H9 (cell line): ENCODE results near the gene ITK. TPM values are rescaled to one million over a fixed set of nuclear protein-coding genes. Genes with fewer than 3 reads are reported as not detected.

Experiments
- DNase-seq: peaks from one replicate; pipeline ENCODE4 v3.0.0-alpha.2; 2017
- H2AFZ ChIP-seq: one replicate; pipeline ENCODE4 v1.6.1; 2013; ENCODE audit warnings: mild to moderate bottlenecking, low read length, control low read depth, moderate library complexity
- H2AK5ac ChIP-seq: 2 replicates; pipeline ENCODE4 v1.6.1; 2013; ENCODE audit warnings: low read length, control low read depth, mixed read lengths; ENCODE audit not compliant: insufficient read length
- H2BK120ac ChIP-seq: one replicate; pipeline ENCODE4 v1.6.1; 2013; ENCODE audit warnings: low read depth, mild to moderate bottlenecking, low read length, control low read depth, inconsistent platforms; ENCODE audit not compliant: poor library complexity, severe bottlenecking
- H2BK12ac ChIP-seq: 2 replicates; pipeline ENCODE4 v1.6.1; 2013; ENCODE audit warnings: low read length, control low read depth, mixed read lengths, low read depth; ENCODE audit not compliant: insufficient read length
- H2BK15ac ChIP-seq: 2 replicates; pipeline ENCODE4 v1.6.1; 2013; ENCODE audit warnings: low read depth, low read length, control low read depth
- H2BK20ac ChIP-seq: one replicate; pipeline ENCODE4 v1.6.1; 2013; ENCODE audit warnings: low read depth, mild to moderate bottlenecking, low read length, control low read depth, inconsistent platforms; ENCODE audit not compliant: poor library complexity, severe bottlenecking
- H2BK5ac ChIP-seq: 2 replicates; pipeline ENCODE4 v1.6.1; 2013; ENCODE audit warnings: low read length, control low read depth, mixed read lengths; ENCODE audit not compliant: insufficient read length
- H3K14ac ChIP-seq: 2 replicates; pipeline ENCODE4 v1.6.1; 2013; ENCODE audit warnings: low read length, control low read depth; ENCODE audit not compliant: insufficient read depth
- H3K18ac ChIP-seq: 2 replicates; pipeline ENCODE4 v1.6.1; 2013; ENCODE audit warnings: low read depth, mild to moderate bottlenecking, mixed read lengths, low read length, control low read depth; ENCODE audit not compliant: insufficient read length
- H3K23ac ChIP-seq: 2 replicates; pipeline ENCODE4 v1.6.1; 2013; ENCODE audit warnings: low read length, control low read depth, mixed read lengths, low read depth; ENCODE audit not compliant: insufficient read length
- H3K23me2 ChIP-seq: 2 replicates; pipeline ENCODE4 v1.6.1; 2013; ENCODE audit warnings: low read depth, mild to moderate bottlenecking, mixed read lengths, low read length, control low read depth; ENCODE audit not compliant: insufficient read length, poor library complexity, severe bottlenecking
- H3K27ac ChIP-seq: 2 replicates; pipeline ENCODE4 v1.5.1; 2013; ENCODE audit warnings: low read length, control low read depth, mixed read lengths, low read depth; ENCODE audit not compliant: insufficient read length
- H3K27me3 ChIP-seq: 2 replicates; pipeline ENCODE4 v1.6.1; 2013; ENCODE audit warnings: low read length, control low read depth, inconsistent platforms; ENCODE audit not compliant: insufficient read depth
- H3K4ac ChIP-seq: 2 replicates; pipeline ENCODE4 v1.6.1; 2013; ENCODE audit warnings: low read depth, mild to moderate bottlenecking, control low read depth, inconsistent platforms, low read length, moderate library complexity
- H3K4me1 ChIP-seq: 2 replicates; pipeline ENCODE4 v1.6.1; 2013; ENCODE audit warnings: low read length, control low read depth, inconsistent platforms; ENCODE audit not compliant: insufficient read depth
- H3K4me2 ChIP-seq: 2 replicates; pipeline ENCODE4 v1.6.1; 2013; ENCODE audit warnings: low read length, control low read depth, mixed read lengths; ENCODE audit not compliant: insufficient read length, insufficient read depth
- H3K56ac ChIP-seq: 2 replicates; pipeline ENCODE4 v1.6.1; 2013; ENCODE audit warnings: low read depth, mild to moderate bottlenecking, mixed read lengths, low read length, control low read depth; ENCODE audit not compliant: insufficient read length
- H3K79me1 ChIP-seq: 2 replicates; pipeline ENCODE4 v1.6.1; 2013; ENCODE audit warnings: low read depth, mild to moderate bottlenecking, moderate library complexity, low read length, control low read depth, inconsistent platforms; ENCODE audit not compliant: insufficient read depth, poor library complexity, severe bottlenecking
- H3K79me2 ChIP-seq: 2 replicates; pipeline ENCODE4 v1.6.1; 2013; ENCODE audit warnings: low read length, control low read depth, inconsistent platforms; ENCODE audit not compliant: insufficient read depth
- H3K9ac ChIP-seq: 2 replicates; pipeline ENCODE4 v1.6.1; 2013; ENCODE audit warnings: low read length, control low read depth, mixed read lengths; ENCODE audit not compliant: insufficient read length; ENCODE audit errors: extremely low read depth
- H3K9me3 ChIP-seq: one replicate; pipeline ENCODE4 v1.6.1; 2013; ENCODE audit warnings: low read depth, low read length, inconsistent platforms; ENCODE audit not compliant: control insufficient read depth
- H3T11ph ChIP-seq: one replicate; pipeline ENCODE4 v1.6.1; 2013; ENCODE audit warnings: mild to moderate bottlenecking, low read length, control low read depth, inconsistent platforms
- H4K20me1 ChIP-seq: one replicate; pipeline ENCODE4 v1.6.1; 2013; ENCODE audit not compliant: control insufficient read depth, insufficient read length, insufficient read depth
- H4K5ac ChIP-seq: 2 replicates; pipeline ENCODE4 v1.6.1; 2013; ENCODE audit warnings: low read depth, mild to moderate bottlenecking, mixed read lengths, low read length, control low read depth; ENCODE audit not compliant: insufficient read length
- H4K8ac ChIP-seq: replicated peaks from 2 replicates; pipeline ENCODE4 v1.6.1; 2013; ENCODE audit warnings: low read length, control low read depth, mixed read lengths, low read depth; ENCODE audit not compliant: insufficient read length
- H4K91ac ChIP-seq: 2 replicates; pipeline ENCODE4 v1.6.1; 2013; ENCODE audit warnings: low read depth, mild to moderate bottlenecking, moderate library complexity, mixed read lengths, low read length, control low read depth; ENCODE audit not compliant: insufficient read length
- H3K27ac Mint-ChIP-seq, 3 experiments: 2 replicates in 2 of 3; 3 replicates in 1 of 3; pipeline ENCODE4 v1.8.0; 2020 to 2021; ENCODE audit warnings: mixed read lengths in 3 of 3, mild to moderate bottlenecking in 1 of 3, moderate library complexity in 1 of 3
- H3K27me3 Mint-ChIP-seq: 2 replicates; pipeline ENCODE4 v1.8.0; 2021; ENCODE audit warnings: low read depth, mild to moderate bottlenecking, moderate library complexity, mixed read lengths
- H3K36me3 Mint-ChIP-seq, 3 experiments: 2 replicates in 2 of 3; 3 replicates in 1 of 3; pipeline ENCODE4 v1.8.0; 2020 to 2021; ENCODE audit warnings: low read depth in 3 of 3, mixed read lengths in 3 of 3; ENCODE audit not compliant: insufficient read depth in 1 of 3
- H3K4me1 Mint-ChIP-seq, 2 experiments: 2 replicates each; pipeline ENCODE4 v1.8.0; 2020; ENCODE audit warnings: mixed read lengths in 2 of 2
- H3K4me3 Mint-ChIP-seq, 2 experiments: 2 replicates in 1 of 2; 3 replicates in 1 of 2; pipeline ENCODE4 v1.8.0; 2020 to 2021; ENCODE audit warnings: mild to moderate bottlenecking in 2 of 2, mixed read lengths in 2 of 2, moderate library complexity in 1 of 2
- H3K9me3 Mint-ChIP-seq, 2 experiments: 2 replicates in 1 of 2; 3 replicates in 1 of 2; pipeline ENCODE4 v1.8.0; 2020; ENCODE audit warnings: mild to moderate bottlenecking in 2 of 2, mixed read lengths in 2 of 2, moderate library complexity in 1 of 2
- WGBS: extraction: QIAGEN DNeasy Blood & Tissue Kit; methylation state at CpG from one replicate; pipeline ENCODE4 v1.1.7; 2013; ENCODE audit warnings: missing lambda C conversion rate, low lambda C conversion rate, mixed read lengths; ENCODE audit not compliant: insufficient read length; ENCODE audit errors: extremely low coverage; 5-methylcytosine and 5-hydroxymethylcytosine counted together
- total RNA-seq: library from RNA; stranded (reverse); gene quantifications from 2 replicates; pipeline ENCODE4 v1.2.1, GENCODE V29; 2021
- TF ChIP-seq, protein P1 (sequence below): fragments of 200-600 bp; sonication (generic); conservative IDR thresholded peaks from 3 replicates; pipeline ENCODE4 v1.8.0; 2021; ENCODE audit warnings: antibody characterized with exemption, mild to moderate bottlenecking

Gene ITK
- total RNA-seq, 1 experiment from 2014 or later = 0.22 TPM

DNA sequence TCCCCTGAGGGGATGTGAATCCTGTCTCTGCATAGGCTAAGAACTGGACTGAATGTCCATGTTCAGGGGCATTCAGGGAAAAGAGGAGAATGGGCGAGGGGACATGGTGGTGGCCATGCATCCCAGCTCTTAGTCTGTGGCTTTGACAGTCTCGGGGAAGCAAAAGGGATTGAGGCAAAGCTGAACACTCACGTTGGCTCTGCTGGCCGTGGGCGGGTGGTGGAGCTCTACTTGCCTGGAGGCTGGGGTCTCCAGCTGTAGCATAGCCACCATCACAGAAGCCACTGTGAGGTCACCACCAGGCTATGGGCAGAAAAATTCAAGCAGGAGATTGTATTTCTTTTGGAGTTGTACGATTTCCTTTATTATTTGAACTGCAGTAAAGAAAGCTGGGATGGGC, 18.6 kb upstream of the ITK start:
- no peak overlapping the region for H3K4me3 Mint-ChIP-seq
- H4K5ac ChIP-seq = no peak overlapping the region
- H2BK12ac ChIP-seq = no peak overlapping the region
- no peak overlapping the region for H3T11ph ChIP-seq
- WGBS = no CpG with 5 or more reads among the region's 6 CpGs
- DNase-seq = no peak
- H3K27ac Mint-ChIP-seq = no peak overlapping the region
- no peaks in the 10 kb centered on the region for H3K79me1 ChIP-seq
- TF ChIP-seq, protein P1, sequence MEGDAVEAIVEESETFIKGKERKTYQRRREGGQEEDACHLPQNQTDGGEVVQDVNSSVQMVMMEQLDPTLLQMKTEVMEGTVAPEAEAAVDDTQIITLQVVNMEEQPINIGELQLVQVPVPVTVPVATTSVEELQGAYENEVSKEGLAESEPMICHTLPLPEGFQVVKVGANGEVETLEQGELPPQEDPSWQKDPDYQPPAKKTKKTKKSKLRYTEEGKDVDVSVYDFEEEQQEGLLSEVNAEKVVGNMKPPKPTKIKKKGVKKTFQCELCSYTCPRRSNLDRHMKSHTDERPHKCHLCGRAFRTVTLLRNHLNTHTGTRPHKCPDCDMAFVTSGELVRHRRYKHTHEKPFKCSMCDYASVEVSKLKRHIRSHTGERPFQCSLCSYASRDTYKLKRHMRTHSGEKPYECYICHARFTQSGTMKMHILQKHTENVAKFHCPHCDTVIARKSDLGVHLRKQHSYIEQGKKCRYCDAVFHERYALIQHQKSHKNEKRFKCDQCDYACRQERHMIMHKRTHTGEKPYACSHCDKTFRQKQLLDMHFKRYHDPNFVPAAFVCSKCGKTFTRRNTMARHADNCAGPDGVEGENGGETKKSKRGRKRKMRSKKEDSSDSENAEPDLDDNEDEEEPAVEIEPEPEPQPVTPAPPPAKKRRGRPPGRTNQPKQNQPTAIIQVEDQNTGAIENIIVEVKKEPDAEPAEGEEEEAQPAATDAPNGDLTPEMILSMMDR = no peak
- H3K4me2 ChIP-seq = no peak overlapping the region
- no peak overlapping the region for H3K27ac ChIP-seq
- H2BK5ac ChIP-seq = no peak overlapping the region
- H3K4me1 ChIP-seq = no peaks in the 10 kb centered on the region
- H2BK120ac ChIP-seq = no peak overlapping the region
- no peak overlapping the region for H3K23ac ChIP-seq
- H3K18ac ChIP-seq = no peak overlapping the region
- no peak overlapping the region for H3K4ac ChIP-seq
- H3K56ac ChIP-seq = no peak overlapping the region
- H3K27me3 ChIP-seq = no peaks in the 10 kb centered on the region
- H4K8ac ChIP-seq = no peak overlapping the region
- no peak overlapping the region for H3K14ac ChIP-seq
- H2AFZ ChIP-seq = no peak overlapping the region
- no peaks in the 10 kb centered on the region for H3K79me2 ChIP-seq
- no peaks in the 10 kb centered on the region for H3K23me2 ChIP-seq
- no peaks in the 10 kb centered on the region for H3K36me3 Mint-ChIP-seq
- H4K91ac ChIP-seq = no peak overlapping the region
- H4K20me1 ChIP-seq = no peaks in the 10 kb centered on the region
- no peak overlapping the region for H2BK15ac ChIP-seq
- no peaks in the 10 kb centered on the region for H3K9me3 Mint-ChIP-seq
- H2BK20ac ChIP-seq = no peak overlapping the region
- H3K27me3 Mint-ChIP-seq = no peaks in the 10 kb centered on the region; the same call in none of the 2 replicates
- peaks cover 3 to 5% of the 10 kb centered on the region in 2 experiments for H3K4me1 Mint-ChIP-seq
- no peak overlapping the region for H3K9ac ChIP-seq
- no peak overlapping the region for H2AK5ac ChIP-seq
- H3K9me3 ChIP-seq = no peaks in the 10 kb centered on the region
